IMR-90 (cell line): ENCODE results near the gene MYCBPAP. TPM values are rescaled to one million over a fixed set of nuclear protein-coding genes. Genes with fewer than 3 reads are reported as not detected.

ENCODE experiments used
- ATAC-seq: fragments of 200-7000 bp; cut with Tn5 transposase; 2 replicates; pipeline ENCODE4 v1.9.1; 2020; ENCODE audit warnings: low read depth, mild to moderate bottlenecking, moderate library complexity
- BruUV-seq: library from RNA; stranded (reverse); fragments of 400-500 nt; replicated peaks from 2 replicates; lab custom pipeline; 2021; lab: Mats Ljungman, UMichigan
- CTCF ChIA-PET: fragments of 300-600 bp; formaldehyde crosslinking; extraction: SDS; loops from one replicate; lab custom pipeline; 2021; ENCODE audit warnings: antibody characterized with exemption; lab: Yijun Ruan, JAX
- POLR2A ChIA-PET: fragments of 300-600 bp; sonication (Branson Sonifier 250); formaldehyde crosslinking; loops from one replicate; lab custom pipeline; 2022; ENCODE audit warnings: antibody characterized with exemption; ENCODE audit not compliant: unreplicated experiment; lab: Charles Lee
- DNase-seq: peaks from one replicate; pipeline ENCODE4 v3.0.0; 2013
- H2AFZ ChIP-seq: replicated peaks from 2 replicates; pipeline ENCODE3; 2013; ENCODE audit warnings: low read length, mild to moderate bottlenecking; ENCODE audit not compliant: poor library complexity
- H2AK5ac ChIP-seq: 2 replicates; pipeline ENCODE4 v1.6.1; 2013; ENCODE audit warnings: low read depth, low read length, inconsistent platforms
- H2AK9ac ChIP-seq: replicated peaks from 2 replicates; pipeline ENCODE3; 2013; ENCODE audit warnings: mild to moderate bottlenecking, low read depth, low read length, moderate library complexity; ENCODE audit not compliant: poor library complexity
- H2BK120ac ChIP-seq: 2 replicates; pipeline ENCODE4 v1.6.1; 2013; ENCODE audit warnings: low read depth, low read length, inconsistent platforms
- H2BK15ac ChIP-seq: 3 replicates; pipeline ENCODE4 v1.6.1; 2013; ENCODE audit warnings: low read depth, low read length, inconsistent platforms
- H2BK20ac ChIP-seq: 2 replicates; pipeline ENCODE4 v1.6.1; 2013; ENCODE audit warnings: low read depth, mild to moderate bottlenecking, inconsistent platforms, low read length, moderate library complexity
- H2BK5ac ChIP-seq: 2 replicates; pipeline ENCODE4 v1.6.1; 2013; ENCODE audit warnings: mild to moderate bottlenecking, low read depth, low read length, inconsistent platforms; ENCODE audit not compliant: poor library complexity, severe bottlenecking
- H3K14ac ChIP-seq: replicated peaks from 2 replicates; pipeline ENCODE4 v1.6.1; 2013; ENCODE audit warnings: low read depth, low read length, inconsistent platforms
- H3K18ac ChIP-seq: 2 replicates; pipeline ENCODE4 v1.6.1; 2013; ENCODE audit warnings: low read depth, low read length, control low read depth
- H3K23ac ChIP-seq: 2 replicates; pipeline ENCODE4 v1.6.1; 2013; ENCODE audit warnings: low read depth, low read length, inconsistent platforms
- H3K27ac ChIP-seq: 2 replicates; pipeline ENCODE4 v1.5.1; 2013; ENCODE audit warnings: mild to moderate bottlenecking, control low read depth, low read length; ENCODE audit not compliant: insufficient read depth
- H3K27me3 ChIP-seq: 2 replicates; pipeline ENCODE4 v1.6.1; 2013; ENCODE audit warnings: low read length; ENCODE audit not compliant: control insufficient read depth, insufficient read depth
- H3K36me3 ChIP-seq: 2 replicates; pipeline ENCODE4 v1.6.1; 2013; ENCODE audit warnings: low read length, mixed read lengths; ENCODE audit not compliant: control insufficient read depth, insufficient read depth
- H3K4ac ChIP-seq: 2 replicates; pipeline ENCODE4 v1.6.1; 2013; ENCODE audit warnings: low read depth, low read length, inconsistent platforms
- H3K4me1 ChIP-seq: 2 replicates; pipeline ENCODE4 v1.6.1; 2013; ENCODE audit warnings: low read length, mixed read lengths; ENCODE audit not compliant: control insufficient read depth, insufficient read depth
- H3K4me2 ChIP-seq: 2 replicates; pipeline ENCODE4 v1.6.1; 2013; ENCODE audit warnings: low read depth, mild to moderate bottlenecking, control low read depth, low read length, moderate library complexity
- H3K4me3 ChIP-seq: 2 replicates; pipeline ENCODE4 v1.5.1; 2013; ENCODE audit warnings: low read depth, mild to moderate bottlenecking, control low read depth, low read length, moderate library complexity; ENCODE audit not compliant: insufficient read depth
- H3K56ac ChIP-seq: 2 replicates; pipeline ENCODE4 v1.6.1; 2013; ENCODE audit warnings: low read length, inconsistent platforms; ENCODE audit not compliant: insufficient read depth; ENCODE audit errors: extremely low read depth
- H3K79me1 ChIP-seq, 2 experiments: 2 replicates each; pipeline ENCODE4 v1.6.1; 2013; ENCODE audit warnings: low read length in 2 of 2, inconsistent platforms in 1 of 2, low read depth in 1 of 2
- H3K9ac ChIP-seq: 2 replicates; pipeline ENCODE4 v1.6.1; 2013; ENCODE audit warnings: low read depth, low read length, control low read depth
- H3K9me1 ChIP-seq: 2 replicates; pipeline ENCODE4 v1.6.1; 2013; ENCODE audit warnings: low read length, inconsistent platforms; ENCODE audit not compliant: insufficient read depth
- H3K9me3 ChIP-seq: 2 replicates; pipeline ENCODE4 v1.6.1; 2013; ENCODE audit warnings: low read length; ENCODE audit not compliant: control insufficient read depth, insufficient read depth
- H4K20me1 ChIP-seq: 2 replicates; pipeline ENCODE4 v1.6.1; 2013; ENCODE audit warnings: low read length, inconsistent platforms; ENCODE audit not compliant: insufficient read depth
- H4K5ac ChIP-seq: 2 replicates; pipeline ENCODE4 v1.6.1; 2013; ENCODE audit warnings: mild to moderate bottlenecking, low read depth, low read length, control low read depth
- H4K8ac ChIP-seq, 2 experiments: 2 replicates each; pipeline ENCODE4 v1.6.1; 2013; ENCODE audit warnings: low read depth in 2 of 2, low read length in 2 of 2, control low read depth in 1 of 2, inconsistent platforms in 1 of 2
- H4K91ac ChIP-seq: 2 replicates; pipeline ENCODE4 v1.6.1; 2013; ENCODE audit warnings: low read depth, low read length, inconsistent platforms; ENCODE audit not compliant: insufficient read depth
- CEBPB ChIP-seq: IDR thresholded peaks from 2 replicates; pipeline ENCODE4 v1.6.1; 2012; ENCODE audit warnings: low read depth, low read length, improper control_type of control experiment
- POLR2A ChIP-seq: IDR thresholded peaks from 2 replicates; pipeline ENCODE4 v1.6.1; 2012; ENCODE audit warnings: mild to moderate bottlenecking, low read depth, low read length
- WGBS, 2 experiments: methylation state at CpG; one replicate each; pipeline versions ENCODE4 v1.1.5 to v1.1.7; 2013; ENCODE audit warnings: missing lambda C conversion rate in 2 of 2; ENCODE audit not compliant: insufficient read length in 1 of 2; ENCODE audit errors: extremely low coverage in 2 of 2; 5-methylcytosine and 5-hydroxymethylcytosine counted together
- dilution Hi-C: fragments of 300-500 bp; cut with HindIII; formaldehyde crosslinking; loops from one replicate; pipeline ENCODE4 v1.14.3; 2018; ENCODE audit warnings: low sequenced_read_pairs; ENCODE audit not compliant: unreplicated experiment
- in situ Hi-C: fragments of 300-500 bp; cut with MboI; formaldehyde crosslinking; loops from 3 replicates; pipeline ENCODE4 v1.14.3; 2019; ENCODE audit warnings: low sequenced_read_pairs, inconsistent platforms, mixed read lengths
- intact Hi-C: fragments of 100-400 bp; cut with micrococcal nuclease; formaldehyde crosslinking; loops from 2 replicates; pipeline ENCODE4 v1.10.0; 2022
- polyA plus RNA-seq, 3 experiments: library from polyadenylated mRNA; depleted of rRNA; stranded (reverse); fragments of >200 nt; gene quantifications; 2 replicates each; pipeline ENCODE4 v1.2.3, GENCODE V29; 2012; ENCODE audit warnings: low replicate concordance in 1 of 3
- total RNA-seq: library from RNA; depleted of rRNA; stranded (reverse); fragments of >200 nt; gene quantifications from 2 replicates; pipeline ENCODE4 v1.2.3, GENCODE V29; 2012

Gene MYCBPAP
- total and polyA plus RNA-seq, 2 of the 4 experiments (the other 2 are of a cell fraction), result 0.17 to 0.18 TPM

GRCh38 chr17:50492214-50492613 lies 16.0 kb upstream of the MYCBPAP start:
- H4K5ac ChIP-seq, result no peak overlapping the region
- no peak overlapping the region for H4K8ac ChIP-seq
- H2BK20ac ChIP-seq, result no peak overlapping the region
- H2AK5ac ChIP-seq, result no peak overlapping the region
- H3K79me1 ChIP-seq, result no peaks in the 10 kb centered on the region
- H2AK9ac ChIP-seq, result no peak overlapping the region
- CTCF ChIA-PET, result interaction anchor here (1.4 kb wide), 1 partner anchor 13 kb away, joined by 4 read pairs; no protein-coding TSS in a partner anchor
- H2BK5ac ChIP-seq, result no peak overlapping the region
- no TSS peak for BruUV-seq
- TF ChIP-seq CEBPB, result no peak
- no peak for TF ChIP-seq POLR2A
- H3K4me2 ChIP-seq, result no peak overlapping the region
- H3K4me1 ChIP-seq, result no peaks in the 10 kb centered on the region
- H2BK15ac ChIP-seq, result no peak overlapping the region
- no peak overlapping the region for H3K18ac ChIP-seq
- DNase-seq (no peak), ATAC-seq (no peak)
- dilution Hi-C loops (no loop called here), in situ Hi-C loops (no loop called here), intact Hi-C loops (no loop called here)
- H2BK120ac ChIP-seq, result no peak overlapping the region
- H3K9ac ChIP-seq, result no peak overlapping the region
- H3K14ac ChIP-seq, result no peak overlapping the region
- no peak overlapping the region for H3K23ac ChIP-seq
- no peak overlapping the region for H3K4ac ChIP-seq
- POLR2A ChIA-PET, result no interaction called here
- H4K20me1 ChIP-seq, result no peaks in the 10 kb centered on the region
- no peak overlapping the region for H4K91ac ChIP-seq
- H3K9me3 ChIP-seq, result no peaks in the 10 kb centered on the region
- H3K4me3 ChIP-seq, result no peak overlapping the region
- H3K27me3 ChIP-seq, result no peaks in the 10 kb centered on the region; the same call in none of the 2 replicates
- H3K9me1 ChIP-seq, result no peaks in the 10 kb centered on the region
- H2AFZ ChIP-seq, result no peak overlapping the region
- no peak overlapping the region for H3K27ac ChIP-seq
- no peaks in the 10 kb centered on the region; the same call in 1 of the 2 replicates for H3K36me3 ChIP-seq
- WGBS, 2 experiments, result no CpG with 5 or more reads among the region's 8 CpGs
- H3K56ac ChIP-seq, result no peak overlapping the region
